ENCODE data around the gene LAG3. TPM values are rescaled to one million over a fixed set of nuclear protein-coding genes. Genes with fewer than 3 reads are reported as not detected.

LAG3 gene
- total and polyA plus RNA-seq, 10 of the 15 experiments (the other 5 are each of a cell fraction or from before 2014, with no cell fraction given): 0.52 to 4.2 (median 1.0) TPM; not detected in 1

GRCh38 chr12:6780573-6780972, 8.3 kb downstream of the LAG3 start:
- ChIA-PET SMC1A (ENCODE audit: uncharacterized antibody, unreplicated experiment) (interaction anchor here (0.7 to 6.6 kb wide), 13 partner anchors 10 to 217 kb away, joined by 3 to 84 read pairs (median 4); partner anchors contain the start of gene MLF2), CTCF (interaction anchor here (0.6 to 12.7 kb wide), 17 partner anchors 9 to 270 kb away, joined by 3 to 221 read pairs (median 4); partner anchors contain the start of genes LAG3 and MLF2), POLR2A (interaction anchor here (0.5 to 1.8 kb wide), 12 partner anchors 11 to 278 kb away, joined by 3 to 11 read pairs (median 3); partner anchors contain the start of genes CDCA3, MLF2 and PTMS), RAD21 (ENCODE audit: unreplicated experiment) (interaction anchor here (0.7 to 5.4 kb wide), 6 partner anchors 16 to 91 kb away, joined by 3 to 42 read pairs (median 3); partner anchors contain the start of genes CDCA3 and MLF2)
- TF ChIP-seq HDAC2 (IDR thresholded peaks at IDR 0.05) (no peak), STAT1 (conservative IDR thresholded peaks at IDR 0.05) (no peak), GABPA (IDR thresholded peaks at IDR 0.05; ENCODE audit: low read depth) (no peak), IRF5 (IDR thresholded peaks at IDR 0.05; ENCODE audit: borderline replicate concordance) (no peak), ZNF384 (IDR thresholded peaks at IDR 0.05; ENCODE audit: borderline replicate concordance, low read depth, low read length) (no peak), RBBP5 (conservative IDR thresholded peaks at IDR 0.05) (no peak), ELK1 (IDR thresholded peaks at IDR 0.05; ENCODE audit: low read depth, low read length) (no peak), SPI1 (IDR thresholded peaks at IDR 0.05; ENCODE audit: borderline replicate concordance, insufficient read depth, low read depth, low read length) (no peak), HSF1 (IDR thresholded peaks at IDR 0.05; ENCODE audit: low read depth, low read length) (no peak), TCF7 (IDR thresholded peaks at IDR 0.05; ENCODE audit: borderline replicate concordance) (no peak), BMI1 (IDR thresholded peaks at IDR 0.05; ENCODE audit: borderline replicate concordance) (no peak), ATF2 (IDR thresholded peaks at IDR 0.05; ENCODE audit: low read length) (no peak), SUPT20H (IDR thresholded peaks at IDR 0.05; ENCODE audit: borderline replicate concordance, control insufficient read depth, low read depth, low read length) (no peak)
- whole genome bisulfite sequencing (ENCODE audit: insufficient coverage, insufficient replicate concordance, low lambda C conversion rate, missing lambda C conversion rate): 33% methylated on average over 6 of the region's 6 CpGs
- Histone ChIP-seq H2AFZ (ENCODE audit: control insufficient read depth, low read depth, low read length) (no peak overlapping the region), H3K4me1 (ENCODE audit: control insufficient read depth, insufficient read depth, low read length) (peaks cover 18% of the 10 kb centered on the region), H3K4me3 (no peak overlapping the region), H3K27me3 (replicated peaks in 1 of 2; ENCODE audit: control insufficient read depth in 2 of 2, insufficient read depth in 2 of 2, low read length in 1 of 2) (no peaks in the 10 kb centered on the region), H3K36me3 (ENCODE audit: control insufficient read depth in 2 of 2, insufficient read depth in 2 of 2, low read length in 1 of 2) (no peaks in the 10 kb centered on the region), H3K27ac (ENCODE audit: control insufficient read depth, insufficient read depth) (no peak overlapping the region), H3K79me2 (ENCODE audit: control insufficient read depth, insufficient read depth, low read length) (no peaks in the 10 kb centered on the region), H3K9ac (ENCODE audit: control insufficient read depth, insufficient read depth, low read length) (no peak overlapping the region), H3K4me2 (ENCODE audit: control insufficient read depth, insufficient read depth) (no peak overlapping the region), H3K9me3 (replicated peaks; ENCODE audit: control insufficient read depth, insufficient read depth, low read length) (no peaks in the 10 kb centered on the region), H4K20me1 (ENCODE audit: control insufficient read depth, insufficient read depth) (no peaks in the 10 kb centered on the region)
- BruUV-seq (replicated peaks): no TSS peak
- ATAC-seq: no peak
- intact Hi-C loops (cut with micrococcal nuclease; ENCODE audit: unreplicated experiment) (no loop called here), in situ Hi-C loops (cut with MboI) (no loop called here)
- no peak for FAIRE-seq
- DNase-seq (ENCODE audit: low read depth, low spot score): no peak

All from GM12878 (cell line).